D341Med (cell line): Measurements from ENCODE around the gene TMEM120B.
"Not testable (repeated sequence)": the region's sequence is repeated elsewhere in the genome, so short reads cannot be mapped to it uniquely, and the experiment has no call there.

Source experiments
- DNase-seq: peaks from one replicate; pipeline ENCODE4 v3.0.0; 2012; ENCODE audit warnings: low spot score

TMEM120B gene

GRCh38 chr12:121709064-121709424 lies 3.5 kb upstream of the TMEM120B start:
- not testable (repeated sequence) for DNase-seq

- DNase-seq, result no peak
These were observed 3.0 kb upstream of the TMEM120B start for GRCh38 chr12:121709478-121709961.

GRCh38 chr12:121711361-121712189 lies 977 bp upstream of the TMEM120B start:
- no peak for DNase-seq

GRCh38 chr12:121712190-121712460 lies 427 bp upstream of the TMEM120B start:
- DNase-seq, result peak; percentile 69

GRCh38 chr12:121713257-121713777 lies 765 bp downstream of the TMEM120B start:
- peak; percentile 64 for DNase-seq

GRCh38 chr12:121713793-121714192 lies 1.2 kb downstream of the TMEM120B start:
- no peak for DNase-seq

GRCh38 chr12:121715055-121715454 lies 2.5 kb downstream of the TMEM120B start:
- not testable (repeated sequence) for DNase-seq

- no peak for DNase-seq
These were observed 3.4 kb downstream of the TMEM120B start for GRCh38 chr12:121715862-121716435.

- no peak for DNase-seq
These were observed 4.6 kb downstream of the TMEM120B start for GRCh38 chr12:121717041-121717699.

GRCh38 chr12:121718653-121719239 lies 6.2 kb downstream of the TMEM120B start:
- peak; percentile 77 for DNase-seq

- DNase-seq, result no peak
These were observed 7.4 kb downstream of the TMEM120B start for GRCh38 chr12:121719926-121720414.

- no peak for DNase-seq
These were observed 8.2 kb downstream of the TMEM120B start for GRCh38 chr12:121720762-121721161.

GRCh38 chr12:121722511-121722910 lies 10.0 kb downstream of the TMEM120B start:
- no peak for DNase-seq

GRCh38 chr12:121723200-121723599 lies 10.6 kb downstream of the TMEM120B start:
- no peak for DNase-seq

- no peak for DNase-seq
These were observed 12.4 kb downstream of the TMEM120B start for GRCh38 chr12:121724925-121725324.

- no peak for DNase-seq
These were observed 12.9 kb downstream of the TMEM120B start for GRCh38 chr12:121725423-121725822.

- no peak for DNase-seq
These were observed 16.5 kb downstream of the TMEM120B start for GRCh38 chr12:121729021-121729420.

- no peak for DNase-seq
These were observed 18.9 kb downstream of the TMEM120B start for GRCh38 chr12:121731473-121731872.

GRCh38 chr12:121733849-121734248 lies 21.3 kb downstream of the TMEM120B start:
- DNase-seq, result no peak

- DNase-seq, result no peak
These were observed 25.8 kb downstream of the TMEM120B start for GRCh38 chr12:121738340-121738858.

- no peak for DNase-seq
These were observed 28.3 kb downstream of the TMEM120B start for GRCh38 chr12:121740847-121741246.

- no peak for DNase-seq
These were observed 29.2 kb downstream of the TMEM120B start for GRCh38 chr12:121741743-121742142.
